Effector memory CD4-positive, alpha-beta T cell (primary cell): ENCODE measurements around the gene CP.

ENCODE experiments used
- DNase-seq, 3 donors: peaks; one replicate each; pipeline ENCODE4 v3.0.0-alpha.2; 2020
- H3K27ac ChIP-seq: 2 replicates; pipeline ENCODE4 v1.7.0; 2013; ENCODE audit warnings: mild to moderate bottlenecking, low read length, moderate library complexity; ENCODE audit not compliant: insufficient read depth, poor library complexity, severe bottlenecking
- H3K27me3 ChIP-seq: replicated peaks from 2 replicates; pipeline ENCODE4 v1.7.0; 2013; ENCODE audit warnings: mild to moderate bottlenecking, low read length; ENCODE audit not compliant: insufficient read depth, control insufficient read depth, poor library complexity, severe bottlenecking
- H3K36me3 ChIP-seq: 2 replicates; pipeline ENCODE4 v1.7.0; 2013; ENCODE audit warnings: mild to moderate bottlenecking, low read length, moderate library complexity; ENCODE audit not compliant: control insufficient read depth, insufficient read depth
- H3K4me1 ChIP-seq: 2 replicates; pipeline ENCODE4 v1.7.0; 2013; ENCODE audit warnings: low read length, mild to moderate bottlenecking; ENCODE audit not compliant: control insufficient read depth, insufficient read depth, poor library complexity, severe bottlenecking
- H3K4me3 ChIP-seq: 2 replicates; pipeline ENCODE4 v1.7.0; 2013; ENCODE audit warnings: low read length, low read depth, mild to moderate bottlenecking; ENCODE audit not compliant: insufficient read depth, poor library complexity, severe bottlenecking
- H3K9me3 ChIP-seq: 2 replicates; pipeline ENCODE4 v1.7.0; 2013; ENCODE audit warnings: mild to moderate bottlenecking, low read length, moderate library complexity; ENCODE audit not compliant: control insufficient read depth

CP gene

GRCh38 chr3:149163066-149163465 lies 58.6 kb downstream of the CP start:
- Histone ChIP-seq H3K4me3 (no peak overlapping the region), H3K27ac (no peak overlapping the region), H3K9me3 (no peaks in the 10 kb centered on the region), H3K27me3 (no peaks in the 10 kb centered on the region), H3K4me1 (no peaks in the 10 kb centered on the region), H3K36me3 (peaks cover 49% of the 10 kb centered on the region)
- DNase-seq, result no peak

- H3K4me1 ChIP-seq, result no peaks in the 10 kb centered on the region
- H3K9me3 ChIP-seq, result no peaks in the 10 kb centered on the region
- peaks cover 47% of the 10 kb centered on the region for H3K36me3 ChIP-seq
- no peaks in the 10 kb centered on the region for H3K27me3 ChIP-seq
- H3K27ac ChIP-seq, result no peak overlapping the region
- H3K4me3 ChIP-seq, result no peak overlapping the region
- no peak for DNase-seq
Observed at GRCh38 chr3:149162007-149162406, 59.6 kb downstream of the CP start.

GRCh38 chr3:149160754-149161300 lies 60.8 kb downstream of the CP start:
- no peak overlapping the region for H3K4me3 ChIP-seq
- no peaks in the 10 kb centered on the region for H3K27me3 ChIP-seq
- no peaks in the 10 kb centered on the region for H3K9me3 ChIP-seq
- H3K27ac ChIP-seq, result no peak overlapping the region
- H3K36me3 ChIP-seq, result peaks cover 44% of the 10 kb centered on the region
- no peak for DNase-seq
- no peaks in the 10 kb centered on the region for H3K4me1 ChIP-seq

GRCh38 chr3:149153402-149153801 lies 68.2 kb downstream of the CP start:
- H3K4me3 ChIP-seq, result no peak overlapping the region
- no peak overlapping the region for H3K27ac ChIP-seq
- H3K27me3 ChIP-seq, result no peaks in the 10 kb centered on the region
- H3K9me3 ChIP-seq, result no peaks in the 10 kb centered on the region
- no peaks in the 10 kb centered on the region for H3K4me1 ChIP-seq
- peaks cover 34% of the 10 kb centered on the region for H3K36me3 ChIP-seq
- no peak for DNase-seq

GRCh38 chr3:149152420-149152819 lies 69.2 kb downstream of the CP start:
- no peaks in the 10 kb centered on the region for H3K4me1 ChIP-seq
- peaks cover 26% of the 10 kb centered on the region for H3K36me3 ChIP-seq
- no peaks in the 10 kb centered on the region for H3K9me3 ChIP-seq
- DNase-seq, result no peak
- no peak overlapping the region for H3K4me3 ChIP-seq
- H3K27ac ChIP-seq, result no peak overlapping the region
- H3K27me3 ChIP-seq, result no peaks in the 10 kb centered on the region

GRCh38 chr3:149151843-149152242 lies 69.8 kb downstream of the CP start:
- Histone ChIP-seq H3K27me3 (no peaks in the 10 kb centered on the region), H3K9me3 (no peaks in the 10 kb centered on the region), H3K4me1 (no peaks in the 10 kb centered on the region), H3K27ac (no peak overlapping the region), H3K4me3 (no peak overlapping the region), H3K36me3 (peaks cover 26% of the 10 kb centered on the region)
- DNase-seq, result no peak

GRCh38 chr3:149150436-149150835 lies 71.2 kb downstream of the CP start:
- no peaks in the 10 kb centered on the region for H3K9me3 ChIP-seq
- no peak overlapping the region for H3K4me3 ChIP-seq
- peaks cover 9% of the 10 kb centered on the region for H3K4me1 ChIP-seq
- H3K27ac ChIP-seq, result no peak overlapping the region
- peaks cover 25% of the 10 kb centered on the region for H3K36me3 ChIP-seq
- H3K27me3 ChIP-seq, result no peaks in the 10 kb centered on the region
- no peak for DNase-seq

- no peaks in the 10 kb centered on the region for H3K27me3 ChIP-seq
- no peaks in the 10 kb centered on the region for H3K9me3 ChIP-seq
- no peak overlapping the region for H3K4me3 ChIP-seq
- H3K4me1 ChIP-seq, result peaks cover 11% of the 10 kb centered on the region
- DNase-seq, result no peak
- H3K36me3 ChIP-seq, result peaks cover 15% of the 10 kb centered on the region
- no peak overlapping the region for H3K27ac ChIP-seq
Observed at GRCh38 chr3:149145974-149146373, 75.7 kb downstream of the CP start.

- no peak overlapping the region for H3K4me3 ChIP-seq
- H3K4me1 ChIP-seq, result peaks cover 11% of the 10 kb centered on the region
- no peaks in the 10 kb centered on the region for H3K27me3 ChIP-seq
- peaks cover 12% of the 10 kb centered on the region for H3K36me3 ChIP-seq
- DNase-seq, result no peak
- no peaks in the 10 kb centered on the region for H3K9me3 ChIP-seq
- H3K27ac ChIP-seq, result no peak overlapping the region
Observed at GRCh38 chr3:149145356-149145755, 76.3 kb downstream of the CP start.

GRCh38 chr3:149142682-149143081 lies 78.9 kb downstream of the CP start:
- DNase-seq, result no peak
- H3K4me1 ChIP-seq, result peaks cover 11% of the 10 kb centered on the region
- H3K27me3 ChIP-seq, result no peaks in the 10 kb centered on the region
- H3K27ac ChIP-seq, result no peak overlapping the region
- peaks cover 4% of the 10 kb centered on the region for H3K36me3 ChIP-seq
- no peaks in the 10 kb centered on the region for H3K9me3 ChIP-seq
- H3K4me3 ChIP-seq, result no peak overlapping the region
